Activated naive CD4-positive, alpha-beta T cell treated with anti-CD3 and anti-CD28 coated beads for 36 hours (primary cell): ENCODE results near the gene ABCG1. TPM values are rescaled to one million over a fixed set of nuclear protein-coding genes. Genes with fewer than 3 reads are reported as not detected.

Experiments
- CTCF ChIA-PET: fragments of 350-600 bp; sonication (Branson Sonifier 250); formaldehyde crosslinking; loops from one replicate; lab custom pipeline; 2021; ENCODE audit warnings: antibody characterized with exemption; lab: Charles Lee
- DNase-seq: peaks from one replicate; pipeline ENCODE4 v3.0.0-alpha.2; 2020
- H3K27ac Mint-ChIP-seq: one replicate; pipeline ENCODE4 v1.8.0; 2021; ENCODE audit warnings: mild to moderate bottlenecking, mixed read lengths
- H3K27me3 Mint-ChIP-seq: one replicate; pipeline ENCODE4 v1.8.0; 2021; ENCODE audit warnings: low read depth, mixed read lengths
- H3K36me3 Mint-ChIP-seq: one replicate; pipeline ENCODE4 v1.8.0; 2021; ENCODE audit warnings: low read depth, mixed read lengths
- H3K4me1 Mint-ChIP-seq: one replicate; pipeline ENCODE4 v1.8.0; 2021; ENCODE audit warnings: low read depth, mixed read lengths
- H3K4me3 Mint-ChIP-seq: one replicate; pipeline ENCODE4 v1.8.0; 2021; ENCODE audit warnings: mild to moderate bottlenecking, moderate library complexity, mixed read lengths
- H3K9me3 Mint-ChIP-seq: one replicate; pipeline ENCODE4 v1.8.0; 2021; ENCODE audit warnings: mixed read lengths
- intact Hi-C: fragments of 100-400 bp; cut with micrococcal nuclease; formaldehyde crosslinking; loops from one replicate; pipeline ENCODE4 v1.15.1; 2023
- total RNA-seq, 2 experiments: library from RNA; stranded (reverse); gene quantifications; one replicate each; pipeline ENCODE4 v1.2.3, GENCODE V29; 2021

Gene ABCG1
- total RNA-seq, 2 experiments from 2014 or later: 27.8 to 28.7 TPM

DNA sequence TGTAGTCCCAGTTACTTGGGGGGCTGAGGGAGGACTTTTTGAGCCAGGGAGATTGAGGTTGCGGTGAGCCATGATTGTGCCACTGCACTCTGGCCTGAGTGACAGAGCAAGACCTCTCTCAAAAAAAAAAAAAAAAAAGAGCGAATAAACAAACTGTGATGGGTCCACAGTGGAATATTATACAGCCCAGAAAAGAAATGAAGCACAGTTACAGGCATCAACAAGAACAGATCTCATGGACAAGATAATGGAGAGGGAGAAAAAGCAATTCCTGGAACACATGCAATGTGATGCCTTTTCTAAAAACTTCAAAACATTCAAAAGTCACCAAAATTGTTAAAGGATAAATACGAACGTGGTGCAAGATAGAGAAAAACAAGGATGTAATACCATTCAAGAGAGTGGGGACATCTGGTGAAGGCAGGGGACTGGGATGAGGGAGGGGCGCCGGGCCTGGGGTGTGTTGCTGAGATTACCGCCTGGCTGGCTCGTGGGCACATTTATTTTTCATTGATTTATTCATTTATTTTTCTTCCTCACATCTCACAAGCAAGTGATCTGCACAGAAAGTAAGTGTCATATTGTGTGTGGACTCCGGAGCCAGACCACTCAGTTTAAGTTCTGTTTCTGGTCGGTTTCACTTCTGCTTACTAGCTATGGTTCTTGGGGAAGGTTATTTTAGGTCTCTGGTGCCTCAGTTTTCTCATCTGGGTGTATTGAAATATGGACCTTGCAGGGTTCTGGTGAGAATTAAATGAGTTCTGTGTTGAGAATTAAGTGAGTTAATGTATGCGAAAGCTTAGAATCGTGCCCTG, 30.1 kb downstream of the ABCG1 start:
- CTCF ChIA-PET: interaction anchor here (0.5 to 2.0 kb wide), 2 partner anchors 10 to 61 kb away, joined by 4 to 9 read pairs; no protein-coding TSS in a partner anchor
- Mint-ChIP-seq H3K4me3 (no peak overlapping the region), H3K27ac (no peak overlapping the region), H3K4me1 (peaks cover 6% of the 10 kb centered on the region), H3K27me3 (no peaks in the 10 kb centered on the region), H3K36me3 (peaks cover 2% of the 10 kb centered on the region), H3K9me3 (no peaks in the 10 kb centered on the region)
- no peak for DNase-seq
- intact Hi-C loops: no loop called here

GRCh38 chr21:42250422-42251403, 31.8 kb downstream of the ABCG1 start:
- H3K4me3 Mint-ChIP-seq: no peak overlapping the region
- no peaks in the 10 kb centered on the region for H3K27me3 Mint-ChIP-seq
- intact Hi-C loops: no loop called here
- no peak overlapping the region for H3K27ac Mint-ChIP-seq
- CTCF ChIA-PET: interaction anchor here (1.3 to 2.0 kb wide), 2 partner anchors 8 to 103 kb away, joined by 4 to 9 read pairs; no protein-coding TSS in a partner anchor
- H3K4me1 Mint-ChIP-seq: peaks cover 9% of the 10 kb centered on the region
- no peaks in the 10 kb centered on the region for H3K9me3 Mint-ChIP-seq
- DNase-seq: no peak
- peaks cover 2% of the 10 kb centered on the region for H3K36me3 Mint-ChIP-seq

- Mint-ChIP-seq H3K9me3 (no peaks in the 10 kb centered on the region), H3K4me1 (peaks cover 10% of the 10 kb centered on the region), H3K27ac (no peak overlapping the region), H3K36me3 (peaks cover 2% of the 10 kb centered on the region), H3K27me3 (no peaks in the 10 kb centered on the region), H3K4me3 (no peak overlapping the region)
- CTCF ChIA-PET: interaction anchor here (1.3 to 1.5 kb wide), 2 partner anchors 88 to 104 kb away, joined by 4 to 6 read pairs; no protein-coding TSS in a partner anchor
- intact Hi-C loops: no loop called here
- no peak for DNase-seq
Observed at GRCh38 chr21:42251654-42252324, 32.8 kb downstream of the ABCG1 start.

DNA sequence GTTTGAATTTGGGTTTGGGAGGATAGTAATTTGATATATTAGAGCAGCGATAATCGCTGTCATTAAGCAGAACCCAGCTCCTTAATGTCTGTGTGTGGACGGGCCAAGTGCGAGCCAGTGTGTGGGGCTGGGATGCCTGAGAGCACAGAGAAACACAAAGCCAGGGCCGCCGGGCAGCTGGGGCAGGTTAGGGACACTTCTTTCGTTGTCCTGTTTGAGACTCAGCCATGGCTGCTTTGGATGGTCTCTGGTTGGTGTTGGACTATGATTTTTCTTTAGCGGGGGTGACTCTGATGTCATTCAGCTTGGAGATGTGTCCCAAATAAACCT, 33.4 kb downstream of the ABCG1 start:
- CTCF ChIA-PET: interaction anchor here (0.6 to 1.5 kb wide), 4 partner anchors 89 to 378 kb away, joined by 3 to 6 read pairs (median 4); no protein-coding TSS in a partner anchor
- H3K27me3 Mint-ChIP-seq: no peaks in the 10 kb centered on the region
- peaks cover 2% of the 10 kb centered on the region for H3K36me3 Mint-ChIP-seq
- H3K27ac Mint-ChIP-seq: no peak overlapping the region
- no peak for DNase-seq
- peaks cover 10% of the 10 kb centered on the region for H3K4me1 Mint-ChIP-seq
- intact Hi-C loops: no loop called here
- H3K9me3 Mint-ChIP-seq: no peaks in the 10 kb centered on the region
- H3K4me3 Mint-ChIP-seq: no peak overlapping the region

DNA sequence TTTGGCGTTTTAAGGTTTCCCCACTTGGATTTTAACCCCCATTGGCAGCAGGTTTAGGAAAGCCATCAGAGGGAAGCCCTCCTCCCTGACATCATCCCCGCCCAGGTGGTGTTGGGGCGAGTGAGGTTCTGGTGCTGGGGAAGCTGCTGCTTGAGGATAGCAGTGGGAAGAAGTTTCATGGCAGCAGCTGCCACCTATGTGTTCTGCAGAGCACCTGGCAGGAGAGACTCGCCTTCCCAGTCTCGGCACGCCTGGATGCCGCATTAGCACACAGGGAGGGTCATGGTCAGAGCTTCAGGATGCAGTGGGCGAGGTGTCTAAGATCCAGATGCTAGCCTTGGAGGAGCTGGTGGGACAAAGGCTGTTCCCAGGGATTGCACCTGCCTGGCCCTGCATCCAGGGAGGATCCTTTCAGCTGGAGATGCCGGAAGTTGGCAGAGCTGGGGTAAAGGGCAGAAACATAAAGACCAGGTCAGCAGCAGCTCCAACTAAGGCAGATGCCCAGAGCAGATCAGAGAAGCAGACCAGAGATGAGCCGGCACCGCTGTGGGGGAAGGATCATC, 33.9 kb downstream of the ABCG1 start:
- Mint-ChIP-seq H3K27me3 (no peaks in the 10 kb centered on the region), H3K4me1 (peaks cover 11% of the 10 kb centered on the region), H3K27ac (no peak overlapping the region), H3K36me3 (peaks cover 2% of the 10 kb centered on the region), H3K9me3 (no peaks in the 10 kb centered on the region), H3K4me3 (no peak overlapping the region)
- intact Hi-C loops: loop anchor here (1.0 kb wide), 1 partner anchor 89 kb away; no protein-coding TSS in a partner anchor
- CTCF ChIA-PET: interaction anchor here (0.6 to 1.9 kb wide), 6 partner anchors 9 to 378 kb away, joined by 3 to 6 read pairs (median 4); no protein-coding TSS in a partner anchor
- no peak for DNase-seq

GRCh38 chr21:42253466-42253865, 34.5 kb downstream of the ABCG1 start:
- Mint-ChIP-seq H3K27ac (no peak overlapping the region), H3K9me3 (no peaks in the 10 kb centered on the region), H3K27me3 (no peaks in the 10 kb centered on the region), H3K4me3 (no peak overlapping the region), H3K4me1 (peaks cover 15% of the 10 kb centered on the region), H3K36me3 (no peaks in the 10 kb centered on the region)
- CTCF ChIA-PET: interaction anchor here (0.7 to 1.9 kb wide), 5 partner anchors 9 to 270 kb away, joined by 3 to 6 read pairs (median 3); no protein-coding TSS in a partner anchor
- no peak for DNase-seq
- intact Hi-C loops: loop anchor here (1.0 kb wide), 1 partner anchor 89 kb away; no protein-coding TSS in a partner anchor

- intact Hi-C loops: no loop called here
- peaks cover 18% of the 10 kb centered on the region for H3K4me1 Mint-ChIP-seq
- no peaks in the 10 kb centered on the region for H3K9me3 Mint-ChIP-seq
- no peak overlapping the region for H3K27ac Mint-ChIP-seq
- no peak overlapping the region for H3K4me3 Mint-ChIP-seq
- no peaks in the 10 kb centered on the region for H3K36me3 Mint-ChIP-seq
- DNase-seq: no peak
- H3K27me3 Mint-ChIP-seq: no peaks in the 10 kb centered on the region
- CTCF ChIA-PET: interaction anchor here (0.7 to 1.9 kb wide), 3 partner anchors 15 to 269 kb away, joined by 3 to 6 read pairs (median 3); no protein-coding TSS in a partner anchor
Observed at GRCh38 chr21:42254083-42254482, 35.1 kb downstream of the ABCG1 start.

- DNase-seq: no peak
- H3K4me1 Mint-ChIP-seq: peaks cover 18% of the 10 kb centered on the region
- H3K27me3 Mint-ChIP-seq: no peaks in the 10 kb centered on the region
- CTCF ChIA-PET: interaction anchor here (0.5 to 2.8 kb wide), 7 partner anchors 16 to 175 kb away, joined by 3 to 12 read pairs (median 6); no protein-coding TSS in a partner anchor
- intact Hi-C loops: no loop called here
- no peak overlapping the region for H3K27ac Mint-ChIP-seq
- H3K4me3 Mint-ChIP-seq: no peak overlapping the region
- no peaks in the 10 kb centered on the region for H3K9me3 Mint-ChIP-seq
- no peaks in the 10 kb centered on the region for H3K36me3 Mint-ChIP-seq
Observed at GRCh38 chr21:42254651-42255601, 36.0 kb downstream of the ABCG1 start.

DNA sequence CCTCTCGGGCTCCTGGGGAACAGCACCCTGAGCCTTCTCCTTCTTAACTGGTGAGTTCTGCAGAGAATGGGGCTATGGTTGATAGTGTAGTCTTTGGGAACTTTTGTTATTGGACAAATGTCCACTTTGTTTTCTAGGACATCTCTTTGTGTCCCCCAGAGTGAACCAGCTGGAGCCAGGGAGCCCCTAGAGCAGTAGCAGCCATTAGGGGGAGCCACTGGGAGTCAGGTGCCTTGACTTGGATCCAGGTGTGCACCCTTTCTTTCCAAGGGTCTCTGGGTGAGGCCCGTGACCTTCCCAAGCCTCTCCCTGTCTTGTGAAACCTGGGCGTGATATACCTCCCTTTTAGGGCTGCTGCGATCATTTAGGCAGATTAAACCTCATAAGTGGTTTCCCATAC, 36.9 kb downstream of the ABCG1 start:
- H3K27me3 Mint-ChIP-seq: no peaks in the 10 kb centered on the region
- CTCF ChIA-PET: interaction anchor here (0.5 to 2.8 kb wide), 6 partner anchors 17 to 174 kb away, joined by 3 to 12 read pairs (median 5); no protein-coding TSS in a partner anchor
- H3K4me3 Mint-ChIP-seq: no peak overlapping the region
- intact Hi-C loops: no loop called here
- H3K4me1 Mint-ChIP-seq: peaks cover 18% of the 10 kb centered on the region
- H3K9me3 Mint-ChIP-seq: no peaks in the 10 kb centered on the region
- no peak for DNase-seq
- H3K27ac Mint-ChIP-seq: no peak overlapping the region
- no peaks in the 10 kb centered on the region for H3K36me3 Mint-ChIP-seq

- peaks cover 18% of the 10 kb centered on the region for H3K4me1 Mint-ChIP-seq
- H3K4me3 Mint-ChIP-seq: no peak overlapping the region
- H3K36me3 Mint-ChIP-seq: no peaks in the 10 kb centered on the region
- CTCF ChIA-PET: interaction anchor here (0.9 to 2.8 kb wide), 6 partner anchors 17 to 111 kb away, joined by 3 to 12 read pairs (median 6); no protein-coding TSS in a partner anchor
- DNase-seq: no peak
- intact Hi-C loops: no loop called here
- H3K27me3 Mint-ChIP-seq: no peaks in the 10 kb centered on the region
- H3K9me3 Mint-ChIP-seq: no peaks in the 10 kb centered on the region
- no peak overlapping the region for H3K27ac Mint-ChIP-seq
Observed at GRCh38 chr21:42256316-42256715, 37.4 kb downstream of the ABCG1 start.
